Fibroblast of skin of scalp (primary cell): ENCODE data around the gene FAP. TPM values are rescaled to one million over a fixed set of nuclear protein-coding genes. Genes with fewer than 3 reads are reported as not detected.

Experiments used
- DNase-seq: peaks from one replicate; pipeline ENCODE4 v3.0.0-alpha.2; 2013
- polyA plus RNA-seq, 2 experiments: library from polyadenylated mRNA; unstranded; fragments of 120-200 nt; gene quantifications; one replicate each; pipeline ENCODE4 v1.2.1, GENCODE V29; 2013; ENCODE audit not compliant: insufficient read length in 2 of 2

Gene FAP, protein sequence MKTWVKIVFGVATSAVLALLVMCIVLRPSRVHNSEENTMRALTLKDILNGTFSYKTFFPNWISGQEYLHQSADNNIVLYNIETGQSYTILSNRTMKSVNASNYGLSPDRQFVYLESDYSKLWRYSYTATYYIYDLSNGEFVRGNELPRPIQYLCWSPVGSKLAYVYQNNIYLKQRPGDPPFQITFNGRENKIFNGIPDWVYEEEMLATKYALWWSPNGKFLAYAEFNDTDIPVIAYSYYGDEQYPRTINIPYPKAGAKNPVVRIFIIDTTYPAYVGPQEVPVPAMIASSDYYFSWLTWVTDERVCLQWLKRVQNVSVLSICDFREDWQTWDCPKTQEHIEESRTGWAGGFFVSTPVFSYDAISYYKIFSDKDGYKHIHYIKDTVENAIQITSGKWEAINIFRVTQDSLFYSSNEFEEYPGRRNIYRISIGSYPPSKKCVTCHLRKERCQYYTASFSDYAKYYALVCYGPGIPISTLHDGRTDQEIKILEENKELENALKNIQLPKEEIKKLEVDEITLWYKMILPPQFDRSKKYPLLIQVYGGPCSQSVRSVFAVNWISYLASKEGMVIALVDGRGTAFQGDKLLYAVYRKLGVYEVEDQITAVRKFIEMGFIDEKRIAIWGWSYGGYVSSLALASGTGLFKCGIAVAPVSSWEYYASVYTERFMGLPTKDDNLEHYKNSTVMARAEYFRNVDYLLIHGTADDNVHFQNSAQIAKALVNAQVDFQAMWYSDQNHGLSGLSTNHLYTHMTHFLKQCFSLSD
- polyA plus RNA-seq (2013, experiment 1 of 2; ENCODE audit: insufficient read length): 94.3 TPM
- polyA plus RNA-seq (2013, experiment 2 of 2; ENCODE audit: insufficient read length): 101 TPM

DNA sequence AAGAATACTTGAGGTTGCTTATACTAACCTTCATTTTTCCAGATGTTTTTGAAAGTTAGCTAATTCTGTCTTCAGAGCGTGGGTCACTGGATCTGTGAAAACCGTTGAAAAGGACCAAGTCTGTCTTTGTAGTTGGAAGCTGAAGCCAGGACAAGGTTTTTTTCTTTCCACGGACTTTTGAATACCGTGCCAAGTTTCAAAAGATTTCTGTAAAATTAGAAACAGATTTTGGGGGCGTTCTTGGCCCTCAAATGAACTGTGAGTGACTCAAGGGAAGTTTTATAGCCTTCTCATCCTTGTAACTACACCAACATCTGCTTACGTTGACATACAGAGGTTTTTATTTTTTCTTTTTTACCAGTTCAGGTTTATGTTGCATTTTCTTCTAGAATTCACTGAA is at the start of gene FAP:
TSS of gene FAP (minus strand) at position 152 of the 400 bp plus-strand sequence. CDS start at position 34, 118 bp downstream.
- DNase-seq: peak; percentile 95

DNA sequence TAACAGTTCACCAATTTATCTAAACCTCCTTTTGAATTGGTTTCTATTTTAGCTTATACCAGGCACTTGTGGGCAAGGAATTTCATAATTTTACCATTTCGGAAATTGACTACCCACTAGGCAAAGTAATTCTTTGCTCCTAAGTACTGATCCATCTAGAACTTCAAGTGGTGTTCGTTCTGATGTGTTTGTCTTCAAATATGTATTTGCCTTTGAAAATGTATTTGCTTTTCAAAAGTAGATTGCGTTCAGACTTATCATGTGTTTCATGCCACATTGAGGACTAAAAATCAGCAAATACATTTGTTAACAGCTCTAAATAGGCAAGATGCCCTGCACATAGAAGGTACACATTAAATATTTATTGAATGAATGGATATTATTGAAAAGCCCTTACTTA is 48.5 kb upstream of the FAP start:
- no peak for DNase-seq

DNA sequence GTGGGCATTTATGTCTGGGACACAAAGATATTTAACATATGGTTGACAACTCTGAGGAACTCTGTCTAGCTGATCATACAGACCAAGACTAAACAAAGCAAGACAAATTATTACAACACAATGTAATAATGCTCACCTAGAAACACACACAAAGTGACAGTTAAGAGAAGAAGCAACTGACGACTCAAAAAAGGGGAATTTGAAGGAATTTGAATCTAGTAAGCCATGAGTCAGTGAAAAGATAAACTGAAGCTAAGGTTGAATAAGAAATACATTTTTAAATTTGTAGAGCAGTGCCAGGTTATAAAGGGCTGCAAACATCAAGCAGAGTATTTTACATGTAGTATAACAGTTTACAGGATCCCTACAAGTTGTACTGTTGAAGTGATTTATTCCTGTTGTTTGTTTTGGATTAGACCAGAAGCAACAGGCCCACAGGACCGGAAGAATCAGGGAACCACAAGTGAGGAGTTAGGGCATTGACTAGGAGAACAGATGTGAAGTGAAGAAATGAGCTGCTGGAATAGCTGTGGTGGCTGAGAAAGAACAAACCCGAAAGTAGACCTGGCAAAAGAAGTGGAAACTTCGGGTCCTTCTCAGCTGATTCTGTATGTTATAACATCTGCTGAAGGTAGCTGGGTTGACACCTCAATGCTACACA is 39.6 kb upstream of the FAP start:
- no peak for DNase-seq

DNA sequence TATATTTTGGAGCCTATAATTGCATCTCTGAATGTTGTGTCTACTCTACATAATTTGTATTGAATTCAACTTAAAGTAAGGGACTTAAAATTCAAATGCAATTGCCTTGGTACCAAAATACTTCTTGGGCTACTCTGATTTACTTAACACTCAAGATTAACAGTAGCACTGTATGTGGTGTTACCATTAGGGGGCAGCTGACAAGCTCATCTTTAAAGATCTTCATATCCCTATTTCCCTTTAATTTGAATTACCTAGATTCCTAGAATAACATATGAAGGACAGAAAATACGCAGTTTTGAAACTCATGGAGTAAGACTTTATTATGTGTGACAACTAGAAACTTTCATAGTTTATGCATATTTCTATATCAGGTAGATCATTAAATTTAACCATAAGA is 37.4 kb upstream of the FAP start:
- DNase-seq: no peak

DNA sequence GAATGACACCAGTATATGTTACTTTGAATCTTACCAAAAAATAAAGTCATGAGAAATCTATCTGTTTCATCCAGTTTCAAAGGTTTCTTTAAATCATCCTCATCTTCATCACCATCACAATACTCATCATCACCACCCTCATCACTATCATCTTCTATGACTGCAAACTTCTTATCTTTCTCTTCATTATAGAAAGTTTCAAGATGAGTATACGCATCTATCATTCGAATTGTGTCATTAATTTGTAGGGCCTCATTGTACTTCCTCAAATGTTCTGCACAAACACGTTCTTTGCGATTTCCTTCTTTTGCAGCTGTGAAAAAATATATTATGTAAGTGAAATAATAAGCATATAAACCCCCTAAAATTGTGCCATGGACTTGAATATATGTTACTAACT is 34.1 kb upstream of the FAP start:
- DNase-seq: no peak

DNA sequence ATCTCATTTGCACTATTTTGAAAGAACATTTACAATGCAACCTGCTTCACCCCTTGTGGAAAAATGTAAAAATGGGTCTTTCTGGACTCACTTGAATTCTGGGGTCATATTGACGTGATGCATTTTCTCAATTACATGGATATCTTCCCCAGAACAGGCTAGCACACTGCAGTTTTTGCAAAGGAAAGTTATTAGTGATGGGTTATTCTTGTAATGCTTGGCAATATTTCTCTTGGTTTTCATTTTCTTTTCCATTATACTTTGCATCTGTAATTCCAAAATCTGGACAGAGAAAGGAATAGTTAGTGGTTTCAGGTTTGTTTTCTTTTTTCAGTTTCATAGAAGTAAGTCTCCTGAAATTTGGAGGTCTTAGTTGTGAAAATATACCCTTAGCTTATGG is 24.8 kb upstream of the FAP start:
- no peak for DNase-seq

DNA sequence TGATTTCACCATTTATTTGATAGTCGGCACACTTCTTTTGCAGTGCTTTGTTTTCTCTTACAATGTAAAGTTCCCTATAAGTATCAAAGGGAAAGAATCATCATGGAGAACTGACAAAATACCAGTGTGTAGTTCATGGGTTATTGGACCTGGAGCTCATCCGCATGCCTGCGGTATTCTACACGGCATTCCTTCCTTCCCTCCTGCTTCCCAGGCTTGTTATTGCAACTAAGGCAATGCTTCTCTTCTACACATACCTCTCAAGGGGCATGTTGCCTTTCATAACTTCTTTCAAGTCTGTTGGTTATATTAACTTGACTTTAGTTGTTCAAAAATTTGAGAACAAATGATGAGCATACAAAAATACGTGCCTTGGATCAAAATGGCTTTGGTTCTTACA is 24.3 kb upstream of the FAP start:
- DNase-seq: no peak

DNA sequence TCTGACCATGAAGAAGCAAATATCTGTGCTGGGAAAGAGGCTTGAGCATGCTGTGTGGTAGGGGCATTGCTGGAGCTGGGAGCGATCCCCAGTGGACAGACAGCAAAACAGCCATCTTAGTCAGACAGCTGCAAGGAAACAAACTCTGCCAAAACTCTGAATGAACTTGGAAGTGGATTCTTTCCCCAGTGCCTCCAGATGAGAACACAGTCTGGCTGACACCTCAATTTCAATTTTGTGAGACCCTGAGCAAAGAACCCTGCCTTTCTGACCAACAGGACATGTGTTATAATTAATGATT is 23.2 kb upstream of the FAP start:
- DNase-seq: no peak

DNA sequence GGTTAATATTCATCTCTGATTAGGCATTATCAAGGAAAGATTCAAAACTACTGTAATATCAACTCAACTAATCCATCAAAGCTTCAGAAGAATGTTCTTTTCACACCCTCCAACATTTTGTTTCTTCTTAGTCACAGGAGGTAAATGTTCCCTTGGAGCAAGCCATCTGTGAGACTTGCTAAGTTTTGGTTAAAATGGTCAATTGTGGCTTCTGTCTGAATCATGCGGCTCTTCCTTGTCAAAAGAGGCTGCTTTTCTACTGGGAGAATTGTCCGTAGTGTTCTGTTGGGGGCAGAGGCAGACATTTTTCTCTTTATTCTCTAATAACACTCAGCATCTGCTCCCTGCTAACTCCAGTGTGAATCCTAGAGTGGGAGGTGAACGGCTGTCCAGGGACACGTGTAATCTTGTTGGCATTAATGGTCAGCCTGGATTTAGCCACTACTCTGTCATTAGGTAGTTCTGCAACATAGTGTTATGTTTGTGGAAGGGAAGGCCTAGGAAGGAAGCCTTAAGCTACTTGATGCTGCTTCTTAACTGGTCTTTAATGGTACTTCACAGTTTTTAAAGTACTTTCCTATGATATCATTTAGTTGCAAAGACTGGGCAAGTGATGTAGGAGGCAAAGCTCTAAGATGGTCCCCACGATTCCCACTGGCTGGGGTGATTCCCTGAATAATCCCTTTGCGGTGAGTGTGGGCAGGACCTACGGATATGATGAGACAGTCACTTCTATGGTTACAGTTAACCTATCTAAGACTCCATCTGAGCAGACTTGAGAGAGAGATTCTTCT is 22.6 kb upstream of the FAP start:
- DNase-seq: no peak

DNA sequence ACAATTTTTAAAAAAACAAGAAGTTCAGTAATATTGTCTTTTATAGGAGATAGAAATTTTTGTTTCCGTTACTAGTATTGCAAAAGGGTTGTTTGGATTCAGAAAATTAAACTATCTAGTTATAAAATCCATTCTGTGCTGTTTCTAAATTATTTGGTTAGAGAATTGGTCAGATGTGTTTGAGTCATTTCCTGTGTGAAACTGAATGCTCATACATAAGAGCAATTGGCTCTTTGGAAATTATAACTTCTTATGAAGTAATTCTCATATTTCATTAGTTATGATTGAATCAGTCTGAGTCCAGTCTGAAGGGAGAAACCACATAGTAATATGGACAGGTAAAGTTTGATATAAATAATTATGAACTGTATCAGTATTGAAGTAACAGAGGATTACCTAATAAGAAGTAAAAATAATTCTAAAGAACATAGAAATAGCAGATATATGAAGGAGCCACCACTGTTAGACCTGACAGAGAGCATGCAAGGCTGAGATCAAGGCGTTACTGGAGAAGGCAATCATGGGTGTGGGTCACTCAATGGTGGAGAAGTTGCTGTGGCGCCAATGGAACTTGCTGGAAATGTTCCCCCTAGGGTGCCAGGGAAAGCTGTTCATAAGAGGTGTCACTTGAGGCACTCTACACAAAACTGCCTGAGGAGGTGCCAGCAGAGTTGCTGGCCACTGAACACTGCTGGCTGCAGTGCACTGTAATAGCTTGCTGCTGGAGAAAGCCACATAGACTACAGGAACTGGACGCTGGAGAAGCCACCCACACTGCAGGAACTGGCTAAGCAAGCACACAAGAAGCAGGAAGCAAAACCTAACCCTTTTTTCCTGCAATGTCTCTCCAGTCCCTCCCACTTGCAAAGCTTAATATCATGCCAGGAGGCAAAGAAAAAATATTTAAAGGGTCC is 18.0 kb upstream of the FAP start:
- peak; percentile 46 for DNase-seq

DNA sequence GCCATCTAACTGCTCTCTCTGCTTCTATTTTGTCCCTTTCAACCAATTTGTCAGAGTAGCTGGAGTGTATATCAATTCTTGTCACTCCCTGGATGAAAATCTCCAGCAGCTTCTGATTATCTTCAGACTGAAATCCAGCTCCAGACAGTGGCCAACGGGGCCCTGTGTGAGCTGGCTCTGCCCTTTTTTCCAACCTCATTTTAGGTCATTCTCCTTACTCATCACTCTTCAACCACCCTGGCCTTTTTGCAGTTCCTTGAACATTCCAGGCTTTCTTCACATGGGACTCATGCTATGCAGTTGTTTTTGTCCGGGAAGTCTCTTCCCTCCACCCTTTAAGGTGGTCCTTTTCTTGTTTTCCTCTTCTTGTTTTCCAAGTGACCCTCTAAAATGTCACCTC is 15.4 kb upstream of the FAP start:
- peak; percentile 57 for DNase-seq

DNA sequence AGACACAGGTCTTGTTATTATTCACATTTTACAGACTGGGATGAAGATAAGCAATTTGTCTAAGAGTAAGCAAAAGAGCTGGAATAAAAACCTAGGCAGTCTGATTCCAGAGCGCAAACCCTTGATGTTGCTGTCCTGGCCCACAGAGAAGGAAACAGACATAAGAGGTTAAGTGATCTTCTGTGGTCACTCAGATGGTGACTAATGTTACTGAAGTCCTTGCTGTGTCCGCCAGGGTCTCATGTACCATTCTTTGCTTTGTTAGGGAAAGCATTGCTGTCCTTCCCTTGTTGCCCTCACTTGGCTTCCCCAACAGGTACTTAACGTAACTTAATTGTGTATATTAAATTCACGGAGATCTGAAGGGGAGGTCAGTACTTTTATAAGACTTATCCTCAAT is 14.9 kb upstream of the FAP start:
- no peak for DNase-seq

DNA sequence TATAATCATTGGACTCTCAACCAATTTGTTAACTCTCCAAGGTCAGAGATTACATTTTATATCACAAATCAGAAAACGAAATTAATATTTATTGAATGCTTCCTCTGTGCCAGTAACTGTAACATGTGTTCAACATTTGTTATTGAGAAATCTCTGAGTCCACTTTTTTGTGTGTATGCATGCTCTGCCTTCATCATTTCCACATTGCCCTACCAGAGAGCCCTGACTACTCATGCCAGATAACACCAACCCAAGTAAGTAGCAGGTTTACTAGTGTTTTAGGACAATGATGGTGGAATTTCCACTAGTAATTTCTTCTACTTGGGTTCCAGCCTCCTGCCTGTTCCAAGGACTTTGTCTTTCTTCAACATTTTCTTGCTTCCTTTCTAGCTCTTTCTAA is 14.2 kb upstream of the FAP start:
- DNase-seq: no peak

DNA sequence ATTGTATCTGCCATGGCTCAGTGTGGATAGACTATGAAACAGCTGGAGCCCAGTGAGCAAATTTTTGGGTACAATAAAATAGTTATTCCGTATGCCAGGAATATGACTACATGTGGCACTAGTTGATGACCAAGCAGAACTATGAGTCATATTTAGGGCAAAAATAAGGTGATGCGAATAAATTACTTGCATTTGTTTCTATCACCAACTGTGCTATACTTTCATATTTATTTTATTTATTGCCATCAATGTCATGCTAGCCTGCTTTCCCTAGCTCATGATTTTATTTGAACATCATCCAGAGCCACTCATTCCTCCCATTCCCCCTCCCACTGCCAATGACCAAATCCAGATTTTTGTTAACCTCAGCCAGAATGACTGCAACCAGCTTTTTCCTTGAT is 13.3 kb upstream of the FAP start:
- peak; percentile 62 for DNase-seq

DNA sequence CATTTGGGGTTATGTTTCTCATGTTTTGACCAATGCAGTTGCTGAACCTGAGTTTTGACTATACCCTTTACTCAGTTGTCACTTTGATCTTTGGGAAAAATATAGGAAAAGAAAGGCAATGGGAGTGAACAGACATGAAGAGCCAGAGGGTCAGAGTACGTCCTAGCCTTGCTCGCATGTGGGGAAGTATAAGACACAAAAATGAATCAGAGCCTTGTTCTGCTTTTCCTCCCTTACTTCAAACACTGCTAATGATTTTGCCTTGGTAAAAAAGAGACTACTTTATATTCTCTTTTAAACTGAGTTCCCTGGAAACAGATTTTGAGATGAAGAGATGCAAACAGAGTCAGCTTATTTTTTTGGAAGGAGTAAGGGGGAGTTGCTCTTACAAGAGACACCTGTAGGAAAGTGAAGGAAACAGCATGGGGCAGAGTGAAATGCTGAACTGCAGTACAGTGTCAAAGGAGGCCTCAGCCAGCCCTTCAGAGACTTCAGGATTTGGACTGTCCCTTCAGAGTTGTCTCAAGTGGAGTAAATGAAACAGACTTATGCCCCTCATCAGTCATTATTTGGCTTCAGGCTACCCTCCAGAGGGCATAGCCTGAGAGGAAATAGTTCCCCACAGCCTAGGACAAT is 11.1 kb upstream of the FAP start:
- DNase-seq: no peak

DNA sequence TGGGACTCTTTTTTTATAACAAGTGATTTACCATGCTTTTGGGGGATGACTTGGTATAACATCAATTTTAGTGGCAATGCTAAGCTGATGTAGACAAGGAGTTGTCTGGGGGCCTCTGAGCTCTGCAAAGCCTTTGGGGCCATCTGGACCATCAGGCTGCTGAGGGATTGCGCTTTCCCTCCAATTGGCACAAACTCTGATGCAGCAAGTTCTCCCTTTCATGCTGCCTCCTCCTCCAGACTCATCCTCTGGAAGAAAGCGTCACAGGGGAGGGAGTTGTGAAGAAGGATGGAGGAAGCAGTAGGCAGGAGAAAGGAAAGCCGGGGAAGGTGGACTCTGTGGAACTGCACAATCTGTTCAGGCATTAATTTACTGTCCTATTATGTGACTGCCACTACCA is 10.2 kb upstream of the FAP start:
- DNase-seq: no peak

DNA sequence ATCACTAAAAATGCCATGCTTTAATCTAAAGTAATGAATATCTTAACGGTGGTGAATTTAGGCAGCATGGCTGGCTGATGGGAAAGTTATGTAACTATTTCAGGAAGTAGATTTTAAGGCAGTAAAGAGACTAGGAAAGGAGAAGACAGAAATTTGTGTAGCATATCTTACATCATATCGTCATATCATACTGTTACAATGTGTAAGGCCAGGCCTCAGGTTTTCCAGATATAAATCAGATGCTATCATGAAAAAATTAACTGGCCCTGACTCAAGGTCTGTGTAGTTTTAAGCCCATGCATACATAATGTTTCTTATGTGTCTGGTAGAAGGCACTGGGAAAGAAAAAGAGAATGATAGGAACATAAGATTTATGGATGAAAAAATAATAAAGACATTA is 8.9 kb upstream of the FAP start:
- DNase-seq: no peak

DNA sequence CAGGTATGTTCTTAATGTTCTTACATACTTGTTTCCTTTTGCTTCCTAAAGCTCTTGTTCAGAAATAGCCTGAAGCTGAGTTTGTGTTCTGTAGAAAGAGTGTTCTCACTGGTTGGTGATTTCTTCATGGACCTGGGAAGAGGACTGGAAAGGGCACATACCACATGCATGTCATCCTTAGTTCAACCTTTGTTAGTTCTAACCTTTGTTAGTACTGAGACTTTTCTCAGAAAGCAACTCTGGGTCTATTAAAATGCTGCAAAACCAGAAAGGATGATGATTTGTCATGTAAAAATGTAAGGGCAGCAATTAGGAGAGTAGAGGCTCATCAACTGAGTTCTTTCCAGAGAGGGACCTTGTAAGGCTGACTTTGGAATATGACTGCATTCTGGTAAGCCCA is 2.5 kb upstream of the FAP start:
- peak; percentile 76 for DNase-seq

DNA sequence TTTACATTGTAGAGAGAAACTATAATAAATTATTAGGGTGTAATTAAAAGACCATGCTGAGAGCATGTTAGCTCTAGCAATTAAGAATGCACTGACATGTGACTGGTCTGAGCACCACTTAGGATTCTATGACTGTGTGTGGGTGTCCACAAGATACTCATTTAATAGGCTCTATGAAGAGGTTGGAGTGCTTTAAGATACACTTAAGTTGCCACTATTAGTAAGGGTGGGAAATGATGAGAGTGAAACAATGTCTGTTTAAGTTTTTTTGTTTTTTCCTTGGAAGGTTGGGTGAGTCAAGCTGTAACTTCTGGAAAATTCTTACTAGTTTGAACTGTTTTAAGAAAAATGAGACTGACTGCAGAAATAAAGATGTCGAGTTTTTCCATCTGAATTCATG is 1.8 kb upstream of the FAP start:
- DNase-seq: peak; percentile 31

DNA sequence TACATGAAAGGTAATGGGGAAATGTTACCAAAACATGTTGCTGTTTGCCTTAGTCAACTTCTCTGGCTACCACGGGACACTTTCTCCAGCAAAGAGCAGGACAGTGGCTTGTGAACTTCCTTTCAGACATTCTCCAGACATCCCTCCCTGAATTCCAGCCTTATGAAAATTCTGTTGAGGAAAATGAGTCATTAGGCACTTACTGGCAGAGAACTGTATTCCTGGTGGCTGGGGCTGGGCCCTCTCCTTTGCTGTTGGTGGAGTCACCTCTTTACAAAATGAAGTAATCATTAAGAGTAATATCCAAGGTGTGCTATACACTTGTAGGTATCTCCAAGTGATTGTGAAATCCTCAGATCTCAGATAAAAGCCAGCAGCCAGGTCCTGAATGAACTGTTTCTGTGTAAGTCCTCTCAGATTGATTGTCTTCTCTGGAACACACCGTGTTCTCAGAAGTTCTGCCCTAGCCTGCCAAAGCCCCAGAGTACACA is 1.3 kb upstream of the FAP start:
- DNase-seq: peak; percentile 96

DNA sequence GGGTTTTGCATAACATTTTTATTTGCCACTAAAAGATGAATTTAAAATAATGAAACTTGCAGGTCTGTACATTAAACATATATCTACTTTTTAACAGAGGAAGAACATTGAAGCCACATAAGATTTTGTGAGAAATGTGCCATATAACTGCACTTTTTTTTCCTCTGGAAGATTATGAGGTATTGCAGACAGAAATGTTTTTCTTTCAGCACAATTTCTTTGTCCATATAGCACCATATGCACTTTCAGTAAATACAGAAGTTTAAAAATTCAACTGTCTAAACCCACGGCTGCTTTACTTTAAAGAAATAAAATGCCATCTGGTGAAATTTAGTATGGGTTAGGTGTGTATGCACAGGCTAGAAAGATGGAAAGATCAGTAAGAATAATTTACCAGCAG is 470 bp upstream of the FAP start:
- DNase-seq: no peak
